Immature natural killer cell (primary cell): ENCODE data around the gene OBI1. TPM values are rescaled to one million over a fixed set of nuclear protein-coding genes. Genes with fewer than 3 reads are reported as not detected.
"Not testable (repeated sequence)": the region's sequence is repeated elsewhere in the genome, so short reads cannot be mapped to it uniquely, and the experiment has no call there.

ENCODE experiments used
- DNase-seq, 3 donors: peaks; one replicate each; pipeline ENCODE4 v3.0.0; 2022; ENCODE audit warnings: mixed read lengths in 1 of 3
- H3K27ac Mint-ChIP-seq, 6 donors: one replicate each; pipeline ENCODE4 v1.8.0; 2020; ENCODE audit warnings: mixed read lengths in 6 of 6, mild to moderate bottlenecking in 5 of 6, inconsistent platforms in 4 of 6, moderate library complexity in 3 of 6
- H3K27me3 Mint-ChIP-seq, 3 donors: one replicate each; pipeline ENCODE4 v1.8.0; 2020 to 2021; ENCODE audit warnings: low read depth in 3 of 3, mild to moderate bottlenecking in 3 of 3, mixed read lengths in 3 of 3, moderate library complexity in 3 of 3, inconsistent platforms in 1 of 3
- H3K36me3 Mint-ChIP-seq, 3 donors: one replicate each; pipeline ENCODE4 v1.8.0; 2020; ENCODE audit warnings: mixed read lengths in 3 of 3, inconsistent platforms in 2 of 3, mild to moderate bottlenecking in 2 of 3
- H3K4me1 Mint-ChIP-seq, 2 donors: one replicate each; pipeline ENCODE4 v1.8.0; 2020; ENCODE audit warnings: inconsistent platforms in 2 of 2, mild to moderate bottlenecking in 2 of 2, mixed read lengths in 2 of 2, moderate library complexity in 1 of 2
- H3K4me3 Mint-ChIP-seq, 5 donors: one replicate each; pipeline ENCODE4 v1.8.0; 2020; ENCODE audit warnings: mild to moderate bottlenecking in 5 of 5, mixed read lengths in 5 of 5, inconsistent platforms in 3 of 5, moderate library complexity in 3 of 5
- H3K9me3 Mint-ChIP-seq, 6 donors: one replicate each; pipeline ENCODE4 v1.8.0; 2020; ENCODE audit warnings: mild to moderate bottlenecking in 6 of 6, mixed read lengths in 6 of 6, inconsistent platforms in 4 of 6, moderate library complexity in 3 of 6
- polyA plus RNA-seq, 3 donors: library from polyadenylated mRNA; unstranded; fragments of 300-500 nt; fragmentation: Illumina TruSeq; gene quantifications; one replicate each; pipeline ENCODE4 v1.2.3, GENCODE V29; 2021

Gene OBI1
- polyA plus RNA-seq, 3 donors from 2014 or later: 5.4 to 12.3 (median 7.4) TPM

GRCh38 chr13:78659732-78660494 lies 958 bp upstream of the OBI1 start:
- peaks cover 9 to 18% (median 9%) of the 10 kb centered on the region in 3 donors for H3K27me3 Mint-ChIP-seq
- peak overlapping the region; percentile 39 to 99 (median 98) for H3K27ac Mint-ChIP-seq
- no peaks in the 10 kb centered on the region for H3K36me3 Mint-ChIP-seq
- peaks cover 41 to 51% of the 10 kb centered on the region in 2 donors for H3K4me1 Mint-ChIP-seq
- H3K9me3 Mint-ChIP-seq: no peaks in the 10 kb centered on the region
- H3K4me3 Mint-ChIP-seq: peak overlapping the region; percentile 97 to 100 (median 98)
- peak; percentile 16 to 26 (median 24) for DNase-seq

- Mint-ChIP-seq H3K27me3 (peaks cover 9 to 18% (median 9%) of the 10 kb centered on the region in 3 donors), H3K9me3 (no peaks in the 10 kb centered on the region), H3K36me3 (no peaks in the 10 kb centered on the region), H3K4me1 (peaks cover 42 to 53% of the 10 kb centered on the region in 2 donors), H3K4me3 (peak overlapping the region; percentile 97 to 100 (median 98)), H3K27ac (peak overlapping the region; percentile 39 to 99 (median 98))
- peak in 1 of 3 donors; percentile 12 for DNase-seq
These were observed 435 bp upstream of the OBI1 start for GRCh38 chr13:78659450-78659730.

DNA sequence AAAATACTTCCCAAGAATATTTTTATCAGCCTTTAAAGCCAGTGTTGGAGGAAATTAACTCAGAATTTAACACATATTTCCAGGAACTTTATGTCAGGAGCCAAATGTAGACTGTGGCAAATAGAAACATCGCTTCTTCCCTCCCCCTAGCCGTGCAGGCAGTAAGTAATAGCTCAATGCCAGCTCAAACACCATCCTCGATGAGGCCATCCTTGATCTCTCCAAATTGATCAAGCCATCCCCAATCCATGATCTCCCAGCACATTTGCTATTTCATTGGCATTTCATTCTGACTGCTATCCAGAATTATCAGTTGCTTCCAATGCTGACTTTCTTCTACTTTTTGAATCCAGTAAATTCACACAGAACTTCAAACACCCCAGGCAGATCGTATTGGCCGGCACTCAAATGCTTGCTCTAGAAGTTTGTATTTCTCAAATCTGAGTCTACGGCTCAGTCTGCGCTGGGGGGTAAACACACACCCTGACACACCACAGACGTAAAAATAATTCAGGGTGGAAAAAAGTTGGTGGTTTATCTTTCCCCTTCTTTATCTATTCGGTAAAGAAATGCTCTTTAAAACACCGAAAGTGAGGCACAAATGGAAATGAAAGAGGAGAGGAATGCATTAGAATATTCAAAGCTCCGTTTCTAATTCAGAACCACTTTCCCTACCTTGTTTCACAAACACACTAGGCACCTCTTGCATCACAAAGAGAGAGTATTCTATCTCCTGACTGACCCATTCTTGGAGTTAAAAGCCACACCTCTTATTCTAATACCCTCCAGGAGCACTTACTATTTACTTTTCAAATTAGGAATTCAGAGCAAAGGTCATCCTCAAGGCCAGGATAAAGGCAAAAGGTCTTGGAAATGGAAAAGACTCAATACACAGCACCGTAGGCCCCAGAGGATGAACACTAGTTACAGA lies 991 bp downstream of the OBI1 start:
- H3K27ac Mint-ChIP-seq: peak overlapping the region; percentile 61 to 98 (median 96)
- no peaks in the 10 kb centered on the region for H3K36me3 Mint-ChIP-seq
- no peaks in the 10 kb centered on the region for H3K9me3 Mint-ChIP-seq
- peaks cover 42 to 53% of the 10 kb centered on the region in 2 donors for H3K4me1 Mint-ChIP-seq
- DNase-seq: peak in 1 of 3 donors; percentile 2
- H3K27me3 Mint-ChIP-seq: peaks cover 6 to 18% (median 9%) of the 10 kb centered on the region in 3 donors
- H3K4me3 Mint-ChIP-seq: peak overlapping the region; percentile 97 to 100 (median 98)

DNA sequence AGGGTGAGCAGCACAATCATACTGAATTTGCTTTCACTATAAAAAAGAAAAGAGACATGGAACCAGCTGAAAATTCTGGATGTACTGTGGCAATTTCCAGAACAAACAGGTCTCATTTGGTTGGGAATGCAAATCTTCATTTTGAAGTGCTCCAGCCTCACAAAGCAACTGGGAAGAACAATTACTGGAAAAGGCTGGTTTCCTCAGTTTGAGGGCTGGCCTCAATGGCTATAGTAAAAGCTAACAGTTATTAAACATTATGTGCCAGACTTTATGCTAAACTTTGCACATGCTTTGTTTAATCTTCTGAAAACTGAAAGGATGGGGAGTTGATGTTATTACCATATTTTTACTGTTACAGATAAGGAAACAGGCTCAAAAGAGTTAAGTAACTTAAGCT lies 3.0 kb downstream of the OBI1 start:
- Mint-ChIP-seq H3K36me3 (no peaks in the 10 kb centered on the region), H3K27ac (peak overlapping the region in 1 of 6 donors; percentile 44), H3K4me3 (peak overlapping the region in 1 of 5 donors; percentile 13), H3K27me3 (peaks cover 6 to 18% (median 9%) of the 10 kb centered on the region in 3 donors), H3K9me3 (no peaks in the 10 kb centered on the region), H3K4me1 (peaks cover 44 to 53% of the 10 kb centered on the region in 2 donors)
- no peak for DNase-seq

DNA sequence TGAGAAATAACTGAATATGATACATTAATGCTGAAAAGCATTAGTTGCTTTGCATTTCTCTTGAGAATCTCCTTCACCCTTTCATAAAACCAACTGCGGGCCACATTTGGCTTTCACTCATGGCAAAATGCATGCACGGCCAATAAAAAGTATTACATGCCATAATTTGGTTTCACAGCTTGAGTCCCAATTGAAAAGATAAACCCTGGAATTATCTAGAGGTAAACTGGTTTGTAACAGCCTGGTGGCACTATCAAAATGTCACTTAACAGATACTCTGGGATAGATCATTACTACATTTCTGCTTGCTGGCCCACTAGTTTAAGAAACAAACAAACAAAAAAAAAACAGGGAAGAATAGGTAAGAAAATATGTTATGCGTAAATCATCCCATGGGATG lies 3.9 kb downstream of the OBI1 start:
- no peak for DNase-seq
- Mint-ChIP-seq H3K36me3 (no peaks in the 10 kb centered on the region), H3K27ac (no peak overlapping the region), H3K27me3 (peaks cover 6 to 13% (median 7%) of the 10 kb centered on the region in 3 donors), H3K4me1 (peaks cover 38 to 45% of the 10 kb centered on the region in 2 donors), H3K9me3 (no peaks in the 10 kb centered on the region), H3K4me3 (no peak overlapping the region)

GRCh38 chr13:78652651-78653050 lies 6.3 kb downstream of the OBI1 start:
- H3K4me1 Mint-ChIP-seq: peaks cover 20 to 22% of the 10 kb centered on the region in 2 donors
- no peak overlapping the region for H3K4me3 Mint-ChIP-seq
- H3K27ac Mint-ChIP-seq: no peak overlapping the region
- no peaks in the 10 kb centered on the region for H3K27me3 Mint-ChIP-seq
- no peaks in the 10 kb centered on the region for H3K36me3 Mint-ChIP-seq
- H3K9me3 Mint-ChIP-seq: no peaks in the 10 kb centered on the region
- DNase-seq: no peak

DNA sequence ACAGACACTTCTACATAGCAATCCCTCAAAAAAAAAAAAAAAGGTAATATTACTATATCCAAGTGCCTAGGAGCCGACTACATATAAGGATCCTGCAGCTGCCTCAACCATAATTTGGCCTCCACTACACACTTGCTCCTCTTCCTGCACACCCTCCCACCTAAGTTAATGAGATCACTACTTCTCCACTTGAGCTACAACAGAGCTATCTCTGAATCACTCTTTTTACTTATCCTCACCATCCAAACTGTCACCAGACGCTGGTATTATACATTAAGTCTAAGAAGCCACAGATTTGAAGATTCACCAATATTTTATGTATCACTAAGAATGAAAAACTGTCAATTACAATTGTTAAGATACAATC lies 8.3 kb downstream of the OBI1 start:
- no peak for DNase-seq
- H3K36me3 Mint-ChIP-seq: no peaks in the 10 kb centered on the region
- no peak overlapping the region for H3K27ac Mint-ChIP-seq
- H3K9me3 Mint-ChIP-seq: no peaks in the 10 kb centered on the region
- H3K27me3 Mint-ChIP-seq: peaks cover 0 to under 1% (median 0%) of the 10 kb centered on the region in 3 donors
- H3K4me3 Mint-ChIP-seq: no peak overlapping the region
- peaks cover 10 to 29% of the 10 kb centered on the region in 2 donors for H3K4me1 Mint-ChIP-seq

- H3K36me3 Mint-ChIP-seq: no peaks in the 10 kb centered on the region
- no peak for DNase-seq
- H3K4me1 Mint-ChIP-seq: peaks cover 5 to 26% of the 10 kb centered on the region in 2 donors
- no peak overlapping the region for H3K4me3 Mint-ChIP-seq
- H3K9me3 Mint-ChIP-seq: no peaks in the 10 kb centered on the region
- H3K27ac Mint-ChIP-seq: no peak overlapping the region
- peaks cover 0 to 2% (median 0%) of the 10 kb centered on the region in 3 donors for H3K27me3 Mint-ChIP-seq
These were observed 8.8 kb downstream of the OBI1 start for GRCh38 chr13:78649997-78650716.

DNA sequence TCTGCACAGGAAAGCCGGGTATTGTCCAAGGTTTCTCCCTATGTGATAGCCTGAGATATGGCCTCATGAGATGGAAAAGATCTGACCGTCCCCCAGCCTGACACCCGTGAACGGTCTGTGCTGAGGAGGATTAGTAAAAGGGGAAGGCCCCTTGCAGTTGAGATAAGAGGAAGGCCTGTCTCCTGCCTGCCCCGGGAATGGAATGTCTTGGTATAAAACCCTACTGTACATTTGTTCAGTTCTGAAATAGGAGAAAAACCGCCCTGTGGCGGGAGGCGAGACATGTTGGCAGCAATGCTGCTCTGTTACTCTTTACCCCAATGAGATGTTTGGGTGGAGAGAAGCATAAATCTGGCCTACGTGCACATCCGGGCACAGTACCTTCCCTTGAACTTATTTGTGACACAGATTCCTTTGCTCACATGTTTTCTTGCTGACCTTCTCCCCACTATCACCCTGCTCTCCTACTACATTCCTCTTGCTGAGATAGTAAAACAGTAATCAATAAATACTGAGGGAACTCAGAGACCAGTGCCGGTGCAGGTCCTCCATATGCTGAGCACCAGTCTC lies 11.8 kb downstream of the OBI1 start:
- H3K27me3 Mint-ChIP-seq, H3K36me3 Mint-ChIP-seq, H3K9me3 Mint-ChIP-seq, H3K4me3 Mint-ChIP-seq, H3K27ac Mint-ChIP-seq, DNase-seq: not testable (repeated sequence)
- peaks cover 0 to 25% of the 10 kb centered on the region in 2 donors for H3K4me1 Mint-ChIP-seq

- peaks cover 5 to 25% of the 10 kb centered on the region in 2 donors for H3K4me1 Mint-ChIP-seq
- DNase-seq: no peak
- no peaks in the 10 kb centered on the region for H3K9me3 Mint-ChIP-seq
- H3K36me3 Mint-ChIP-seq: peaks cover 24 to 59% (median 36%) of the 10 kb centered on the region in 3 donors
- peak overlapping the region in 1 of 6 donors; percentile 0 for H3K27ac Mint-ChIP-seq
- no peak overlapping the region for H3K4me3 Mint-ChIP-seq
- peaks cover 0 to under 1% (median 0%) of the 10 kb centered on the region in 3 donors for H3K27me3 Mint-ChIP-seq
These were observed 20.7 kb downstream of the OBI1 start for GRCh38 chr13:78638216-78638615.

GRCh38 chr13:78636495-78636894 lies 22.5 kb downstream of the OBI1 start:
- no peak overlapping the region for H3K27ac Mint-ChIP-seq
- DNase-seq: no peak

GRCh38 chr13:78632996-78633395 lies 26.0 kb downstream of the OBI1 start:
- no peak for DNase-seq
- Mint-ChIP-seq H3K4me3 (no peak overlapping the region), H3K27ac (no peak overlapping the region), H3K36me3 (peaks cover 38 to 57% (median 55%) of the 10 kb centered on the region in 3 donors), H3K27me3 (peaks cover 0 to 3% (median 0%) of the 10 kb centered on the region in 3 donors), H3K4me1 (peaks cover 2 to 16% of the 10 kb centered on the region in 2 donors), H3K9me3 (no peaks in the 10 kb centered on the region)

More at GRCh38 chr13:78636495-78636894, 22.5 kb downstream of the OBI1 start:
- Mint-ChIP-seq H3K9me3 (no peaks in the 10 kb centered on the region), H3K4me1 (peaks cover 4 to 25% of the 10 kb centered on the region in 2 donors), H3K4me3 (no peak overlapping the region), H3K36me3 (peaks cover 36 to 64% (median 52%) of the 10 kb centered on the region in 3 donors), H3K27me3 (peaks cover 0 to 3% (median 0%) of the 10 kb centered on the region in 3 donors)

GRCh38 chr13:78631077-78631476 lies 27.9 kb downstream of the OBI1 start:
- Mint-ChIP-seq H3K9me3 (no peaks in the 10 kb centered on the region), H3K4me3 (no peak overlapping the region), H3K27ac (no peak overlapping the region), H3K36me3 (peaks cover 34 to 53% (median 50%) of the 10 kb centered on the region in 3 donors), H3K27me3 (peaks cover 0 to 3% (median 0%) of the 10 kb centered on the region in 3 donors), H3K4me1 (peaks cover 7 to 15% of the 10 kb centered on the region in 2 donors)
- no peak for DNase-seq
